ENCODE results near the gene RORC.
A peak's percentile ranks its signal among the peaks of the same experiment; 100 is the strongest.
"Not testable (repeated sequence)": the region's sequence is repeated elsewhere in the genome, so short reads cannot be mapped to it uniquely, and the experiment has no call there.

Gene RORC

GRCh38 chr1:151831605-151832004, at the start of gene RORC:
Gene RORC (minus strand): TSS chr1:151831802. CDS start chr1:151831764, 38 bp downstream.
- DNase-seq, result no peak

GRCh38 chr1:151875419-151876097, 44.0 kb upstream of the RORC start:
- no peak for DNase-seq

GRCh38 chr1:151872776-151873175, 41.2 kb upstream of the RORC start:
- not testable (repeated sequence) for DNase-seq

GRCh38 chr1:151871284-151872030, 39.9 kb upstream of the RORC start:
- no peak for DNase-seq

- no peak for DNase-seq
Measured at GRCh38 chr1:151868486-151868885, 36.9 kb upstream of the RORC start.

GRCh38 chr1:151867765-151868411, 36.3 kb upstream of the RORC start:
- no peak for DNase-seq

GRCh38 chr1:151867321-151867720, 35.7 kb upstream of the RORC start:
- DNase-seq, result no peak

GRCh38 chr1:151864411-151864810, 32.8 kb upstream of the RORC start:
- DNase-seq, result no peak

- DNase-seq, result peak in 1 of 2 experiments; percentile 15
Measured at GRCh38 chr1:151862604-151863003, 31.0 kb upstream of the RORC start.

GRCh38 chr1:151860504-151861187, 29.0 kb upstream of the RORC start:
- DNase-seq, result no peak

- no peak for DNase-seq
Measured at GRCh38 chr1:151859891-151860293, 28.3 kb upstream of the RORC start.

GRCh38 chr1:151858886-151859665, 27.5 kb upstream of the RORC start:
- no peak for DNase-seq

- DNase-seq, result no peak
Measured at GRCh38 chr1:151858030-151858746, 26.6 kb upstream of the RORC start.

- no peak for DNase-seq
Measured at GRCh38 chr1:151855933-151856332, 24.3 kb upstream of the RORC start.

- not testable (repeated sequence) for DNase-seq
Measured at GRCh38 chr1:151855516-151855915, 23.9 kb upstream of the RORC start.

- DNase-seq, result no peak
Measured at GRCh38 chr1:151854658-151855057, 23.1 kb upstream of the RORC start.

GRCh38 chr1:151853411-151853943, 21.9 kb upstream of the RORC start, which contains the start of gene THEM5:
Gene THEM5 (minus strand): TSS chr1:151853712. CDS start chr1:151853565, 147 bp downstream.
- peak in 1 of 2 experiments; percentile 64 for DNase-seq

GRCh38 chr1:151852733-151853132, 21.1 kb upstream of the RORC start:
- DNase-seq, result no peak

- DNase-seq, result no peak
Measured at GRCh38 chr1:151851886-151852285, 20.3 kb upstream of the RORC start.

GRCh38 chr1:151849871-151850270, 18.3 kb upstream of the RORC start:
- DNase-seq, result no peak

GRCh38 chr1:151849126-151849525, 17.5 kb upstream of the RORC start:
- DNase-seq, result no peak

All from NCI-H446 (cell line).